Keratinocyte (primary cell): ENCODE results near the gene TAOK1.

Experiments used
- CTCF ChIP-seq, 3 experiments: IDR thresholded peaks in 1 of 3; conservative IDR thresholded peaks in 1 of 3; optimal IDR thresholded peaks in 1 of 3; 2 replicates in 2 of 3; 3 replicates in 1 of 3; pipeline versions ENCODE3 to v1.5.1; 2011; ENCODE audit warnings: low read length in 3 of 3, mild to moderate bottlenecking in 3 of 3, moderate library complexity in 2 of 3, control low read depth in 1 of 3, inconsistent platforms in 1 of 3; ENCODE audit not compliant: insufficient read depth in 2 of 3; ENCODE audit errors: extremely low read depth in 1 of 3
- EZH2 ChIP-seq: IDR thresholded peaks from one replicate; pipeline ENCODE4 v1.6.1; 2012; ENCODE audit warnings: inconsistent platforms, mild to moderate bottlenecking, low read length, moderate library complexity

GRCh38 chr17:29578626-29579485, 188.7 kb downstream of the TAOK1 start:
- no peak for TF ChIP-seq CTCF (optimal IDR thresholded peaks at IDR 0.05 in 1 of 3, IDR thresholded peaks at IDR 0.05 in 1 of 3, conservative IDR thresholded peaks at IDR 0.05 in 1 of 3; ENCODE audit: extremely low read depth in 1 of 3, insufficient read depth in 2 of 3, low read length in 3 of 3)
- TF ChIP-seq EZH2 = no peak
